K562 (cell line): Measurements from ENCODE around the gene CCSER1. TPM values are rescaled to one million over a fixed set of nuclear protein-coding genes. Genes with fewer than 3 reads are reported as not detected.

Experiments used
- ATAC-seq: fragments of 200-7000 bp; cut with Tn5 transposase; 3 replicates; pipeline ENCODE4 v1.9.1; 2020; ENCODE audit warnings: moderate library complexity
- BruUV-seq: library from RNA; stranded (reverse); fragments of 400-500 nt; replicated peaks from 2 replicates; lab custom pipeline; 2021; lab: Mats Ljungman, UMichigan
- CTCF ChIA-PET: fragments of 300-600 bp; formaldehyde crosslinking; extraction: SDS; loops from one replicate; lab custom pipeline; 2021; ENCODE audit warnings: low intra/inter-chr PET ratio; lab: Yijun Ruan, JAX
- POLR2A ChIA-PET: fragments of 300-600, 350-650 bp; sonication (Branson Sonifier 250); formaldehyde crosslinking; extraction: SDS; loops from one replicate; lab custom pipeline; 2021; ENCODE audit warnings: antibody characterized with exemption, inconsistent platforms; lab: Yijun Ruan, JAX
- DNase-seq, 4 experiments: peaks; one replicate each; pipeline versions ENCODE4 v3.0.0 to v3.0.0-alpha.2; 2011 to 2018; ENCODE audit warnings: low spot score in 3 of 4, mixed read lengths in 3 of 4; ENCODE audit errors: extremely low read depth in 1 of 4
- FAIRE-seq: peaks from 2 replicates; lab custom pipeline; 2011; peaks lifted over from hg19 to GRCh38; lab: Jason Lieb, UNC
- H2AFZ ChIP-seq: 2 replicates; pipeline ENCODE4 v1.6.0; 2011; ENCODE audit warnings: low read depth, low read length, control low read depth, inconsistent platforms
- H3K27ac ChIP-seq: fragments of 200-600 bp; 3 replicates; pipeline ENCODE4 v1.8.0; 2011; ENCODE audit warnings: low read depth, mild to moderate bottlenecking, control low read depth, inconsistent platforms, low read length, moderate library complexity, mixed read lengths; ENCODE audit errors: extremely low read depth
- H3K27me3 ChIP-seq, 2 experiments: fragments of 300-600 bp in 1 of 2; 2 replicates in 1 of 2; 3 replicates in 1 of 2; pipeline versions ENCODE4 v1.6.0 to v1.8.0; 2011; ENCODE audit warnings: inconsistent platforms in 2 of 2, low read length in 2 of 2, mild to moderate bottlenecking in 1 of 2, mixed read lengths in 1 of 2, moderate library complexity in 1 of 2; ENCODE audit not compliant: control insufficient read depth in 2 of 2, insufficient read depth in 2 of 2
- H3K36me3 ChIP-seq: fragments of 300-600 bp; 3 replicates; pipeline ENCODE4 v1.8.0; 2011; ENCODE audit warnings: mild to moderate bottlenecking, low read length, inconsistent platforms; ENCODE audit not compliant: control insufficient read depth, insufficient read depth
- H3K4me1 ChIP-seq, 2 experiments: fragments of 200-600 bp in 1 of 2; replicated peaks in 1 of 2; 2 replicates in 1 of 2; 3 replicates in 1 of 2; pipeline versions ENCODE4 v1.5.1 to v1.8.0; 2011; ENCODE audit warnings: inconsistent platforms in 2 of 2, low read length in 2 of 2, mild to moderate bottlenecking in 1 of 2, mixed read lengths in 1 of 2, moderate library complexity in 1 of 2; ENCODE audit not compliant: control insufficient read depth in 2 of 2, insufficient read depth in 2 of 2
- H3K4me2 ChIP-seq: 2 replicates; pipeline ENCODE4 v1.6.1; 2011; ENCODE audit warnings: low read length, control low read depth, inconsistent platforms, mixed read lengths; ENCODE audit not compliant: insufficient read depth
- H3K4me3 ChIP-seq: fragments of 200-600 bp; sonication (generic), shearing (Covaris generic); 2 replicates; pipeline ENCODE4 v1.5.1; 2016; ENCODE audit warnings: control low read depth, inconsistent platforms
- H3K79me2 ChIP-seq: fragments of 200-600 bp; 3 replicates; pipeline ENCODE4 v1.8.0; 2011; ENCODE audit warnings: low read length, inconsistent platforms; ENCODE audit not compliant: control insufficient read depth, insufficient read depth
- H3K9ac ChIP-seq, 2 experiments: 2 replicates each; pipeline versions ENCODE4 v1.6.0 to v1.6.1; 2011; ENCODE audit warnings: low read depth in 2 of 2, low read length in 2 of 2, control low read depth in 1 of 2, inconsistent platforms in 1 of 2, mild to moderate bottlenecking in 1 of 2, mixed read lengths in 1 of 2; ENCODE audit not compliant: insufficient read depth in 1 of 2
- H3K9me1 ChIP-seq: one replicate; pipeline ENCODE4 v1.6.0; 2011; ENCODE audit warnings: inconsistent platforms, mild to moderate bottlenecking, low read length, moderate library complexity; ENCODE audit not compliant: control insufficient read depth, insufficient read depth
- H3K9me3 ChIP-seq: replicated peaks from 2 replicates; pipeline ENCODE4 v1.5.1; 2011; ENCODE audit warnings: low read depth, low read length, inconsistent platforms; ENCODE audit not compliant: control insufficient read depth, insufficient read depth
- H4K20me1 ChIP-seq: replicated peaks from 2 replicates; pipeline ENCODE4 v1.6.1; 2011; ENCODE audit warnings: low read length, inconsistent platforms, mixed read lengths; ENCODE audit not compliant: control insufficient read depth, insufficient read depth
- CREBBP ChIP-seq: IDR thresholded peaks from one replicate; pipeline ENCODE4 v1.6.1; 2012; ENCODE audit warnings: low read depth, mild to moderate bottlenecking, control low read depth, inconsistent platforms, low read length
- E2F6 ChIP-seq, 2 experiments: IDR thresholded peaks; 2 replicates each; pipeline ENCODE4 v1.6.1; 2011; ENCODE audit warnings: borderline replicate concordance in 1 of 2, control low read depth in 1 of 2, low read depth in 1 of 2, low read length in 1 of 2, mild to moderate bottlenecking in 1 of 2, mixed read lengths in 1 of 2, moderate library complexity in 1 of 2; ENCODE audit not compliant: insufficient read depth in 1 of 2, insufficient read length in 1 of 2, poor library complexity in 1 of 2, severe bottlenecking in 1 of 2; ENCODE audit errors: extremely low read depth in 1 of 2
- HOXB6 ChIP-seq: fragments of 250-450 bp; sonication (Bioruptor Pico); IDR thresholded peaks from 2 replicates; pipeline ENCODE4 v1.5.1; 2022; ENCODE audit warnings: mild to moderate bottlenecking, borderline replicate concordance
- IRF2 ChIP-seq: sonication (generic); formaldehyde crosslinking; IDR thresholded peaks from 2 replicates; pipeline ENCODE4 v1.8.1; 2022; ENCODE audit warnings: mild to moderate bottlenecking, missing genetic modification reagents
- KAT2B ChIP-seq: IDR thresholded peaks from one replicate; pipeline ENCODE4 v1.6.1; 2012; ENCODE audit warnings: low read depth, mild to moderate bottlenecking, control low read depth, inconsistent platforms, low read length, moderate library complexity
- SIN3B ChIP-seq: fragments of 450-650 bp; IDR thresholded peaks from 2 replicates; pipeline ENCODE4 v1.6.1; 2017; ENCODE audit warnings: low read depth, mild to moderate bottlenecking, moderate library complexity
- TEAD1 ChIP-seq, 2 experiments: fragments of 450-650 bp in 1 of 2; sonication (generic) in 1 of 2; formaldehyde crosslinking; IDR thresholded peaks; 2 replicates each; pipeline versions ENCODE4 v1.4.0 to v1.8.0; 2020 to 2022; ENCODE audit warnings: mild to moderate bottlenecking in 2 of 2, missing genetic modification reagents in 1 of 2
- YY1 ChIP-seq, 3 experiments: IDR thresholded peaks; 2 replicates each; pipeline ENCODE4 v1.6.1; 2011; ENCODE audit warnings: low read length in 2 of 3, mild to moderate bottlenecking in 2 of 3, moderate library complexity in 2 of 3, borderline replicate concordance in 1 of 3, control low read depth in 1 of 3, low read depth in 1 of 3; ENCODE audit not compliant: insufficient read depth in 3 of 3, insufficient replicate concordance in 2 of 3, control insufficient read depth in 1 of 3, insufficient read length in 1 of 3; ENCODE audit errors: extremely low read depth in 1 of 3
- ZNF589 ChIP-seq: fragments of 200-800 bp; sonication (Bioruptor generic); IDR thresholded peaks from 2 replicates; pipeline ENCODE4 v1.6.1; 2016; ENCODE audit warnings: low read depth, missing genetic modification characterization, missing compliant biosample characterization
- WGBS: fragments of 100-300 bp; shearing (Covaris generic); methylation state at CpG from one replicate; pipeline ENCODE4 v1.1.6; 2016; ENCODE audit warnings: low coverage, mixed read lengths; ENCODE audit not compliant: insufficient coverage; ENCODE audit errors: missing lambda C conversion rate; 5-methylcytosine and 5-hydroxymethylcytosine counted together
- in situ Hi-C: fragments of 300-500 bp; cut with MboI; formaldehyde crosslinking; loops from 4 replicates; pipeline ENCODE4 v1.15.0; 2018; ENCODE audit warnings: inconsistent platforms, mixed read lengths
- intact Hi-C: fragments of 100-400 bp; cut with micrococcal nuclease; formaldehyde crosslinking; loops from 2 replicates; pipeline ENCODE4 v1.14.2; 2022
- polyA plus RNA-seq, 8 experiments: library from polyadenylated mRNA; depleted of rRNA in 4 of 8; stranded (reverse) in 5 of 8; unstranded in 3 of 8; fragments of >200 nt; fragmentation: Nextera tagmentation in 2 of 8; fragmentation: Illumina TruSeq in 1 of 8; extraction: Ambion mirVana in 2 of 8; extraction: Trizol in 1 of 8; gene quantifications; 2 replicates each; pipeline versions ENCODE4 v1.2.1 to v1.2.3, GENCODE V29; 2011 to 2014; ENCODE audit warnings: inconsistent platforms in 1 of 8, missing spikeins in 1 of 8
- total RNA-seq, 7 experiments: library from RNA; depleted of rRNA in 6 of 7; stranded (reverse); fragments of >200 nt in 6 of 7; fragmentation: Illumina TruSeq in 2 of 7; extraction: Trizol in 2 of 7; gene quantifications; 2 replicates each; pipeline versions ENCODE4 v1.2.1 to v1.2.3, GENCODE V29; 2011 to 2021; ENCODE audit warnings: low replicate concordance in 1 of 7
- TF ChIP-seq, protein P1 (sequence below): fragments of 250-450 bp; sonication (Bioruptor Pico); IDR thresholded peaks from 2 replicates; pipeline ENCODE4 v1.9.0; 2021; ENCODE audit warnings: mild to moderate bottlenecking

Gene CCSER1
- total and polyA plus RNA-seq, 9 of the 15 experiments (the other 6 are each of a cell fraction or from before 2014, with no cell fraction given), result not detected

GRCh38 chr4:90586799-90587198, 459.6 kb downstream of the CCSER1 start:
- ATAC-seq (no peak), FAIRE-seq (no peak), DNase-seq (no peak)
- H4K20me1 ChIP-seq, result no peaks in the 10 kb centered on the region
- intact Hi-C loops (no loop called here), in situ Hi-C loops (no loop called here)
- no peaks in the 10 kb centered on the region for H3K36me3 ChIP-seq
- no TSS peak for BruUV-seq
- H3K9me3 ChIP-seq, result no peaks in the 10 kb centered on the region
- H3K27me3 ChIP-seq, result no peaks in the 10 kb centered on the region
- H3K4me2 ChIP-seq, result no peak overlapping the region
- TF ChIP-seq, protein P1, sequence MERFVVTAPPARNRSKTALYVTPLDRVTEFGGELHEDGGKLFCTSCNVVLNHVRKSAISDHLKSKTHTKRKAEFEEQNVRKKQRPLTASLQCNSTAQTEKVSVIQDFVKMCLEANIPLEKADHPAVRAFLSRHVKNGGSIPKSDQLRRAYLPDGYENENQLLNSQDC (CRISPR knock-in tag), result no peak
- no peak for TF ChIP-seq TEAD1 (CRISPR knock-in tag; IDR thresholded peaks at IDR 0.05)
- no peak for TF ChIP-seq CREBBP
- no peak for TF ChIP-seq HOXB6 (CRISPR knock-in tag)
- TF ChIP-seq SIN3B, result no peak
- no peak for TF ChIP-seq YY1 (IDR thresholded peaks at IDR 0.05; ENCODE audit: borderline replicate concordance in 1 of 3, control insufficient read depth in 1 of 3, extremely low read depth in 1 of 3, insufficient read depth in 3 of 3, insufficient read length in 1 of 3, insufficient replicate concordance in 2 of 3, low read depth in 1 of 3, low read length in 2 of 3)
- no peak for TF ChIP-seq ZNF589 (CRISPR knock-in tag)
- no peak for TF ChIP-seq IRF2 (CRISPR knock-in tag)
- no peak for TF ChIP-seq E2F6 (IDR thresholded peaks at IDR 0.05; ENCODE audit: borderline replicate concordance in 1 of 2, extremely low read depth in 1 of 2, insufficient read depth in 1 of 2, insufficient read length in 1 of 2, low read depth in 1 of 2, low read length in 1 of 2, poor library complexity in 1 of 2, severe bottlenecking in 1 of 2)
- TF ChIP-seq KAT2B, result no peak
- no peaks in the 10 kb centered on the region for H3K79me2 ChIP-seq
- WGBS, result 1% methylated on average over 6 of the region's 6 CpGs
- no peak overlapping the region for H3K27ac ChIP-seq
- H3K4me1 ChIP-seq, result no peaks in the 10 kb centered on the region
- no peaks in the 10 kb centered on the region for H3K9me1 ChIP-seq
- ChIA-PET CTCF (no interaction called here), POLR2A (no interaction called here)
- H3K4me3 ChIP-seq, result no peak overlapping the region
- no peak overlapping the region for H3K9ac ChIP-seq
- no peak overlapping the region for H2AFZ ChIP-seq
